GM18502 (cell line): Measurements from ENCODE around the gene EPM2AIP1.
A peak's percentile ranks its signal among the peaks of the same experiment; 100 is the strongest.
"Not testable (repeated sequence)": the region's sequence is repeated elsewhere in the genome, so short reads cannot be mapped to it uniquely, and the experiment has no call there.

Experiments used
- ATAC-seq: cut with Tn5 transposase; IDR thresholded peaks from one replicate; pipeline ENCODE4 v1.9.1; 2021; ENCODE audit warnings: mild to moderate bottlenecking; ENCODE audit not compliant: unreplicated experiment, poor library complexity

Gene EPM2AIP1

DNA sequence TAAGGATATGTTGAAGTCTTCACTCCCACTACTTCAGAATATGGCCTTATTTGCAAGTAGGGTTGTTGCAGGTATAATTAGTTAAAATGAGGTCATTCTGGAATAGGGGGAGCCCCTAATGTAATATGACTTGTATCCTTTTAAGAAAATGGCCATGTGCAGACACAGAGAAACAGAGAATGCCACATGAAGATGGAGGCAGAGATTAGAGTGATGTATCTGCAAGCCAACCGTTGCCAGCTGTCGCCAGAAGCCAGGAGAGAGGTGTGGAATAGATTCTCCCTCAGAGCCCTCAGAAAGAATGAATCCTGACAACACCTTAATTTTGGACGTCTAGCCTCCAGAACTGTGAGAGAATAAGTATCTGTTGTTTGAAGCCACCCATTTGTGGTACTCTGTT lies 36.8 kb downstream of the EPM2AIP1 start:
- no peak for ATAC-seq

- no peak for ATAC-seq
These were observed 38.3 kb downstream of the EPM2AIP1 start for GRCh38 chr3:36954452-36955134.

- not testable (repeated sequence) for ATAC-seq
These were observed 45.1 kb downstream of the EPM2AIP1 start for GRCh38 chr3:36947814-36948213.

- ATAC-seq: no peak
These were observed 47.5 kb downstream of the EPM2AIP1 start for GRCh38 chr3:36945333-36945980.

- peak; percentile 72 for ATAC-seq
These were observed 48.2 kb downstream of the EPM2AIP1 start, which contains the start of gene TRANK1 for GRCh38 chr3:36944641-36945270. TRANK1 (minus strand) TSS chr3:36945054; CDS start chr3:36944809, 245 bp downstream.

GRCh38 chr3:36944012-36944640 lies 48.8 kb downstream of the EPM2AIP1 start:
- peak; percentile 62 for ATAC-seq

DNA sequence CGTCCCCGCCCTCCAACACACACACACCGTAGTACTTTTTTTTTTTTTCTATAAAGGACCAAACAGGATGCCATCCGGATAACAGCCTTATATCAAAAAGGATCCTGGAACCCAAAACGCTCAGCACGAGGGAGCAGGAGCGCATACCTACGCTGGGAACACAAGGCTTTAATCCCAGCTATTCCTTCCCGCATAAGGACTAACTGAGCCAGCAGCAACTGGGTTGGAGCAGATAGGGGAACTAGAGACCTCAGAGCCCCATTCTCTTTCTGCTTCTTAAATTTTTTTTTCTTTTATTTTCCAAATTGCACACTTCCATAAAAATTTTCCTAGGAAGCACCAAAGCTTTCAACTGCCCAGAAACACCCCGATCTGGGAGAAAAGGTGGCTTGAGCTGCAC lies 49.3 kb downstream of the EPM2AIP1 start:
- ATAC-seq: no peak

GRCh38 chr3:36942638-36943248 lies 50.2 kb downstream of the EPM2AIP1 start:
- ATAC-seq: no peak

DNA sequence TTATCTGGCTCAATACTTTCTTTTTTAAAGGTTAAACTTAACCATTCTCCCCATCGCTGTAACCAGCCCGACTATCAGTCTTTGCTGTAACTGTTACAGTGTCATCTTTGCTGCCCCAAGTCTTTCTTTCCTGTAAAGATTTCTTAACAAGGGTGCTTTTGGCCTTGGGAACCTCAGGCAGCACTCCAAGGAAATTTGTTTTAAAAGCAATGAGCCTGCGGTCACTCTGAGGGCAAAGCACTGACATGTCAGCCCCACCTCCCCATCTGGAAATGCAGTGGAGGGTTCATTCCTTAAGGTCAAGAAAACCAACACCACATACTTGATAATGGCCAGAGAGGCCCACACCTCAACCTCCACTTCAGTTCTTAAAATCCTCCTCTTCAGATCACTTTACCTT lies 51.3 kb downstream of the EPM2AIP1 start:
- no peak for ATAC-seq

DNA sequence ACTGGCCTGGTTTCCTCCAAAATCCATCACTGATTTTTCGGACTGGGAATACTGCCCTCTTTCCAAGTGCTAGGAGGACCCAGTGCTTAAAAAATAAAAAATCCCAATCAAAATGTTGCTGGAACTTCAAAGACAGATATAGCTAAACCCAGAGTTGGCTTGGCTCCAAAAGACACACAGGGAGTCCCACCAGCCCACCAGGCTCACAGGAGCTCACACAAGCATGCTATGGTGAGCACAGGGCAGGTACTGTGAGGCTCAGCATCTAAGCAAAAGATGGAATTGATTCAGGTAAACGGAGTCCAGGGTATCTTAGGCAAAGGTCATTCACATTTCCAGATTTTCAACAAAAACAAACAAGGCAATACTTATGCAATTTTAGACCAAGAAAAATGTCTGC lies 51.8 kb downstream of the EPM2AIP1 start:
- ATAC-seq: no peak

GRCh38 chr3:36937492-36937891 lies 55.4 kb downstream of the EPM2AIP1 start:
- no peak for ATAC-seq
